Measurements from ENCODE around the gene CUTA. TPM values are rescaled to one million over a fixed set of nuclear protein-coding genes. Genes with fewer than 3 reads are reported as not detected.

CUTA gene
- total and polyA plus RNA-seq, 2 of the 13 experiments (the other 11 are each of a cell fraction or from before 2014, with no cell fraction given), result 170 to 180 TPM

GRCh38 chr6:33454009-33454946, 36.4 kb upstream of the CUTA start, which contains the start of gene ZBTB9 (continued):
- TF ChIP-seq MTERF4 (CRISPR knock-in tag; IDR thresholded peaks at IDR 0.05), result peak; percentile 65; the same call in 1 of the 2 replicates
- no peak for TF ChIP-seq ZNF660 (CRISPR knock-in tag; IDR thresholded peaks at IDR 0.05; ENCODE audit: borderline replicate concordance, low read depth)
- peak; percentile 93 for TF ChIP-seq ZNF607 (CRISPR knock-in tag; IDR thresholded peaks at IDR 0.05; ENCODE audit: borderline replicate concordance)
- no peak; the same call in 1 of the 2 replicates for TF ChIP-seq TEF (CRISPR knock-in tag; IDR thresholded peaks at IDR 0.05)
- no peak for TF ChIP-seq CCAR2 (optimal IDR thresholded peaks at IDR 0.05; ENCODE audit: low read depth, low read length)
- TF ChIP-seq BORCS8-MEF2B (CRISPR knock-in tag; IDR thresholded peaks at IDR 0.05), result peak; percentile 93
- TF ChIP-seq PHB2 (IDR thresholded peaks at IDR 0.05; ENCODE audit: partially characterized antibody), result no peak
- TF ChIP-seq ZNF446 (CRISPR knock-in tag; IDR thresholded peaks at IDR 0.05), result no peak
- TF ChIP-seq MNT (IDR thresholded peaks at IDR 0.05), result peak; percentile 89
- no peak for TF ChIP-seq ZNF260 (CRISPR knock-in tag; IDR thresholded peaks at IDR 0.05; ENCODE audit: borderline replicate concordance, low read depth)
- TF ChIP-seq ZIK1 (CRISPR knock-in tag; IDR thresholded peaks at IDR 0.05; ENCODE audit: borderline replicate concordance, low read depth), result 0 out of 2 replicates have a peak, but pooled peaks have one; percentile 44
- TF ChIP-seq KDM3A (CRISPR knock-in tag; IDR thresholded peaks at IDR 0.05; ENCODE audit: low read depth), result peak; percentile 90
- TF ChIP-seq HMGXB3 (CRISPR knock-in tag; IDR thresholded peaks at IDR 0.05; ENCODE audit: borderline replicate concordance), result peak; percentile 100
- TF ChIP-seq ELF1 (CRISPR knock-in tag; IDR thresholded peaks at IDR 0.05), result peak; percentile 96
- TF ChIP-seq FOXA3 (CRISPR knock-in tag; IDR thresholded peaks at IDR 0.05), result peak; percentile 71
- TF ChIP-seq NFYC (CRISPR knock-in tag; IDR thresholded peaks at IDR 0.05), result peak; percentile 100
- peak; percentile 72; the same call in 1 of the 2 replicates for TF ChIP-seq ZNF614 (CRISPR knock-in tag; IDR thresholded peaks at IDR 0.05; ENCODE audit: borderline replicate concordance)
- peak; percentile 86; the same call in 1 of the 2 replicates for TF ChIP-seq TRAFD1 (CRISPR knock-in tag; IDR thresholded peaks at IDR 0.05; ENCODE audit: borderline replicate concordance)
- TF ChIP-seq RBM22 (optimal IDR thresholded peaks at IDR 0.05; ENCODE audit: low read length), result no peak

Measured in HepG2 (cell line).